HG02970 (cell line): ENCODE data around the gene EDARADD.

Source experiments
- ATAC-seq: cut with Tn5 transposase; IDR thresholded peaks from one replicate; pipeline ENCODE4 v1.9.1; 2021; ENCODE audit warnings: mild to moderate bottlenecking, moderate library complexity, moderate number of reproducible peaks; ENCODE audit not compliant: unreplicated experiment, low FRiP score

EDARADD gene

DNA sequence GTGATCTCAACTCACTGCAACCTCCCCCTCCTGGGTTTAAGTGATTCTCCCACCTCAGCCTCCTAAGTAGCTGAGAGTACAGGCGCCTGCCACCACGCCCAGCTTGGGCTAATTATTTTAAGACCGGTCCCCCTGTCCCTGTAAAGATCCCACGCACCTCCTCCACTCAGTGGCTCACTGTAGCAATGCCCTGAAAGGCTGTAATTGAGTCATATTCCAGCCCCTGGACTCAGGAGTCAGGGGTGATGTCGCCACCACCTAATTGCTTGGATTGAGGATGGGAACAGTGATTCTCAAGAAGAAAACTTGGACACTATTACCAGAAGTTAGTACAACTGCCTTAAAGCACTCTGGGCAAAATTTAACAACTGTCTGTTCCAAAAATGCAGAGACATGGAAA is 3.1 kb upstream of the EDARADD start:
- ATAC-seq, result no peak

DNA sequence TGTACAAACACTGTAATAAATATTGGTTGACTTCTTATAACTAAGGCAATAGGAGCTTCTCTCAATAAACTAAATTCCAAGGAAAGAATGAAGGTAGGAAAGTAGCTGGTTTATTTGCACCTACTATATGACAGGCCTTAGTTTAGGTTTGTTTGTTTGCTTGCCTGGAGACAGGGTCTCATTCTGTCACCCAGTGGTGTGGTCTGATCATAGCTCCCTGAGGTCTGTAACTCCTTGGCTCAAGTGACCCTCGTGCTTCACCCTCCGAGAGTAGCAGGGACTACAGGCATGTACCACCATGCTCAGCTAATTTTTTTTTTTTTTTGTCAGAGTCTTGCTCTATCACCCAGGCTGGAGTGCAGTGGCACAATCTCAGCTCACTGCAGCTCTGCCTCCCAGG is 1.9 kb upstream of the EDARADD start:
- no peak for ATAC-seq

DNA sequence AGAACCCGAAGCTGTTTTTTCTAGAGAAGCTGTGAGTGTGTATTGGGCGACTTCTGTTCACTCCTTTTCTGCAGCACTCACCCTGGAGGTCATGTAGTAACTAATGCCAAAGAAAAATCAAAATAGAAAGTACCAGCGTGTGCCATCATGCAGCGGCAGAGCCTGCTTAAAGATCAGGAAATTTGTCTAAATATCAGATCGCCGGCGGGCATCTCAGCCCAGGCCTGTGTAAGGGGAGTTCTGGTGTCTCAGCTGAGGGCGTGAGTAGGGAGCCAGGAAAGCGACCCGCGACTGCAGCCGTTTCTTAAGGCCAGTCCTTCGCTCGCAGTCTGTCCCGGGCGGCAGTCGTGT is 768 bp downstream of the EDARADD start:
- no peak for ATAC-seq

DNA sequence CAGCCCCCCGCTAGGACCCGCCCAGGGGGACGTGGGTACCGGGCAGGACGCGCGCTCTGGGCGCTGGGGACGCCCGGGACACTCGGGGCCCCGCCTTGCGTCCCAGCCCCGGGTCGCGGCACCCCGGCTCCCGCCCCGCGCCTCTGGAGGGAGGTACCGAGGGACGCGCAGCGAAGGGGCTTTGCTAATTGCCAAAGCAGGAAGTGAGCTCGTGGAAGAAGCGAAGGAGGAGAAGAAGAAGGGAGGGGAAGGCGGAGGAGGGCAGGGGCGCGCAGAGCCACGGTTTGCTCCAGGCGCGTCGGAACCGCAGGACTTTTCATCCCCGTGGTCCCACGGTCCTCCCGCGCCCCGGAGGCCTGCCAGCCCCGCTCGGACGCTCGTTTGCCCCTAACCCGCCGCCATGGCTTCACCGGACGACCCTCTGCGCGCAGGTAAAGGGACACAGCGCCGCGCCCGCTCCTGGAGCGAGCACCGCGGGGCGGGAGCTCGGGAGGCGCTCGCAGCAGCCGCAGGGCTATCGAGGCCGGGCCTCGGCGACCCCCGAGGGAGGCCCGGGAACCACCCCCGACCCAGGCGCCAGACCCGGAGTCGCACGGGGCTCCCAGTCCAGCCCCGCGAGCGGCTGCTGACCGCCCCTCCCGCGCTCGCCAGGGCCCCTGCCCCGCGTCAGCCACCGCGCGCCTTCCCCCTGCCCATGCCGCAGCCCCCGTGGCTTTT is 1.3 kb downstream of the EDARADD start:
- no peak for ATAC-seq

DNA sequence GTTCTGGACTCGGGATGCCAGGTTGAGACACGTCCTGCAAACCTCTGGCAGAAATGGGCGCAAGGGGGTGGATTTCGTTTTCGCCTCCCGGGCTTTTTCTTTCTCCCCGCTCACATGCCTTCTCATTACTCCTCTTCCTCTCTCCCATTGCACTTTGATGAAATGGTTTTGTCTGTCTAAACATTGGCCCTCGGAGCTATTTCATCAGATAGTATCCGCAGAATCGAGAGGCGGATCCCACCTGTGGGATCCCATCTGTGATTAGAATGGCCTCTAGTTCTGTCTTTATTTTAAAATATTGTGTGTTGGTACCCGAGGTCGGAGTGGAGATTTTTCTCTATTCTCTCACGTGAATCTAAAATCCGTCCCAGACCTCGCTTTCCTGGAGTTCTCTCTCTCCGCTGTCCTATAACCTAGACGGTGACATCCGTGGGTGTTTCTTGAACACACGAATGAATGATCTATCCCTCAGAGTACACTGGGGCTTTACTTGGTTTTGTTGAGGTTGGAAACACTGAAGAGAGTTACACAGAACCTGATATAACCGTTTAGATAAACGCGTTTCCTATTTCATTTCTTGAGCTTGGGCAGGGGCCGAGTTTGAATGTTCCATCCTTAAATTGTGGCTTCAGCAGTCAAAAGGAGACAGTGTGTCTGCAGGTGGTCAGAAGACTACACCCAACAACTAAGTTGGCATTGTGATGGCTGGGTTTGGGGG is 2.0 kb downstream of the EDARADD start:
- ATAC-seq, result no peak

DNA sequence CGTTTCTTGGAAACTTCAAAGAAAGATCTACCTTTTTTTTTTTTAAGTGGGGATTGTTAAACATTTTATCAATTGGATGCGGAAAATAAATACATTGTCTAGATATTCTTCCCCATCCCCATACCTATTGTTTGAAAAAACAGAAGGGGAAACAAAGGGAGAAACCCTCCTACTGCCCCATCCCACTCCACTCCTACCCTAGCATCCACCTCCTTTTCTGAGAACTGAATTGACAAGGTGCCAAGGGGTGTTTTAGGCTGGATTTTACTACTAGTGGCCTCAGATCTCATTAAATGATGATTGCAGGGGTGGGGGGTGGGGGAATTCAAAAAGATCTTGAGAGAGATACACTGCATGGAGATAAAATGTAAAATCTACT is 2.6 kb downstream of the EDARADD start:
- no peak for ATAC-seq

DNA sequence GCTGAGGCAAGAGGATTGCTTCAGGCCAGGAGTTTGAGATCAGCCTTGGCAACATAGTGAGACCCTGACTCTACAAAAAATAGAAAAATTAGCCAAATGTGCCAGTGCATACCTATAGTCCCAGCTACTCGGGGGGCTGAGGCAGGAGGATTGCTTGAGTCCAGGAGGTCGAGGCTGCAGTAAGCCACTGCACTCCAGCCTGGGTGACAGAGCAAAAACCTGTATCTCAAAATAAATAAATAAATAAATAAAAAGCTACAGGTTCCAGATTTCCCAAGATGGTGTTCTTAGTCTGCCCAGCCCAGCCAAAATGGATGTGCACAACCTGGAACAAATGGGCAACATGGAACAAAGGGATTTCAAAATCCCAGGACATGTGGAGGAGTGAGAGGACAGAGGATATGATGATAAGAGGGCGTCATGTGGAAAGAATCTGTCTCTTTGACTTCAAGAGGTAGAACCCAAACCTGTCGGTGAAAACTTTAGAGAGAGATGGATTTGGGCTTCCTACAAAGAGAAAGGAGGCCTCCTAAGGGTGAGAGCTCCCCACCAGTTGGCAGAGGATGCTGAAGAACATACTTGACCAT is 3.2 kb downstream of the EDARADD start:
- no peak for ATAC-seq

DNA sequence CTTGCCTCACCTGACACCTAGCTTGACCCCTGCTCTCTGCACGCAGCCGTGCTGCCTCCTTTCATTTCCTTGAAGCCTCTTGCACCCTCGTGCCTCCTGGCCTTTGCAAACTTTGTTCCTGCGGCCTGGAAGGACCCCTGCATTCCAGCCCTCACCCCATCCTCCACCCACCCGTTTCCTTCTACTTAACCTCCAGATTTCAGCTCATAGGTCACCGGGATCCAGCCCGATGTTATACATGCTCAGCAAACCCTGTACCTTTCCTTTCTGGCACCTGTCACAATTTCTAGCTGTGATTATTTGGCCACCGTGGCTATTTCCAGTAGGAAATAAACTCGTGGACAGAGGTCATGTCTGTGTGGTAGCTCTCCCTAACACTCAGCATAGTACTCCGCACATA is 4.5 kb downstream of the EDARADD start:
- ATAC-seq, result no peak

DNA sequence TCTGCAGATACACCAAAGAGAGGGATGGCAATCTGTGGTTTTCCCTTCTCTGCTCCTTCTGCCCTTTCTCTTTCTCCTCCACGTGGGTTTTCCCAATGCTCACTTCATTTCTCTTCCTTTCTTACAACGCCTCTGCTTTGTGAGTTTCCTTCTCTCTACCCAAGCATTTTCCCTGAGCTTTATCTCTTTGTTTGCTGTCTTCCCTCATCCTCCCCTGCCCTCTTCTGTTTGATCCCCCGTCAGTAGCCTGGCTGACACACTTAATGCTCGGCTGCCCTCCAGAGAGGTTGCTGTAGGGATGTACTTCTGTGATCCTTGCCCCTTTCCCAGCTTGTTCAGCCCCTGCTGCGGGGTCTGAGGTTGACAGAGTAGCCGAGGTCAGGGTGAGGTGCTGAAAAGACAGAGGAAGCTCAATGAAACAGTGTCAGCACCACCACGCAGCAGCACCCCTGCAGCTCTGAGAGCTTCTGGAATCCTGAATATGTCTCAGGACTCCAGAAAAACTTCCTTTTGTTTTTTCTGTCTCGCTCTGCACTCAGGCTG is 6.0 kb downstream of the EDARADD start:
- ATAC-seq, result no peak

DNA sequence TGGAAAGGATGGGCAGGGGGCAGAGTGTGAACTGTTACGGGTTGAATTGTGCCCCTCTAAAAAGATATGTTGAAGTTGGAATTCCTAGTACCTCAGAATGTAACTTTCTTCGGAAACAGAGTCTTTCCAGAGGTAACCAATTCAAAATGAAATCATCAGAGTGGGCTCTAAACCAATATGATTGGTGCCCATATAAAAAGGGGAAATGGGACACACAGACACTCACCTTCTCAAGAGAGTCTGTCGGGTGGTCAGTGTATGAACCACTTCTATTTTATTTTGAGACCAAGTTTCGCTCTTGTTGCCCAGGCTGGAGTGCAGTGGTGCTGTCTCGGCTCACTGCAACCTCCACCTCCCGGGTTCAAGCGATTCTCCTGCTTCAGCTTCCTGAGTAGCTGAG is 7.6 kb downstream of the EDARADD start:
- ATAC-seq, result no peak

DNA sequence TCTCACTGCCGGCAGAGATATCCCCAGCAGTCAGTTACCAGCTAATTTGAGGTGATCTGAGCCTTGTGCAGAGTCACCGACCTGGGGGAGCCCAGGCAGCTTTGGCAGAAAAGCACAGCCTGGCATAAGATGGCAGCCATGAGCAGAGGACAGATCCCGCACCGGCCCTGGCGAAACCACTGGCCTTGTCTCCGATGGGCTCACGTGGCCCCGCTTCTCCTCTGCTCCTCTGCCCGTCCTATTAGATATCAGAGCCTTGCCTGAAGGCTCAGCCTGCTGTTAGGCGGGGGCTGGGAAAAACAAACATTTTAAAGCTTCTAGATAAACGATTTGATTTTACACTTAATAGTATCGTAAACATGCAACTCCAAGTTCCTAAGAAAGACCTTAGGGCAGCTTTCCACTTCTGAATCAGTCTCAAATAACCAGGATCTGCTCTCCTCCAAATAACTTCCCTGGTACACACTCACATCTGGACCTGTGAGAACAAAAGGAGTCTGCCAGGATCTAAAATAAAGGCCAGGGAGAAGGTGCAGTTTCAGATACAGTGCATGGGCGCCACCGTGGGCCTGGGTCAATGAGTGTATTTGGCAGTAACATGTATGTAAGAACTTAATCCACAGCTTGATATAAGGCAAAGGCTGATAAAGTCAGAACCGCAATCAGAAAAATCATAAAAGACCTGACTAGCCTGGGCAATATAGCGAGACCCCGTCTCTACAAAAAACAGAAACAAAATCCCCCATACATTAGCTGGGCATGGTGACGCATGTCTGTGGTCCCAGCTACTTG is 10.0 kb downstream of the EDARADD start:
- no peak for ATAC-seq

DNA sequence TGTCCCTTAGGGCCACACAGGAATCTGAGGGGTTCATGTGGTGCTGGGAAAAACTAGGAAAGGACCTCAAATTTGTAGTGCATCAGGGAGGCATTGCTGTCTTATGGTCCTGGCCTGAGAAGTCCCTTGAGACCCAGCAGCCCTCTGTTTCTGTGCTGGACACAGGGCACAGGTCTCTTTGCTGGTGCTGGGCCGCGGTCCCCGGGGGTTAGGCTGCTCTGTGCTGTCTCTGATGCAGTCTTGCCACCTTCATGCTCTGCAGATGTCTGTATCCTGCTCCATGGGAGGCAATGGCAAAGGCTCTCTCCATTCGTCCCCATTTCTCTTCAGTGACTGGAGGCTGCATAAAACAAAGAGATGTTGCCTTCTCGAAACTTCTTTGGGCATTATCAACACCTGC is 13.0 kb downstream of the EDARADD start:
- ATAC-seq, result no peak

DNA sequence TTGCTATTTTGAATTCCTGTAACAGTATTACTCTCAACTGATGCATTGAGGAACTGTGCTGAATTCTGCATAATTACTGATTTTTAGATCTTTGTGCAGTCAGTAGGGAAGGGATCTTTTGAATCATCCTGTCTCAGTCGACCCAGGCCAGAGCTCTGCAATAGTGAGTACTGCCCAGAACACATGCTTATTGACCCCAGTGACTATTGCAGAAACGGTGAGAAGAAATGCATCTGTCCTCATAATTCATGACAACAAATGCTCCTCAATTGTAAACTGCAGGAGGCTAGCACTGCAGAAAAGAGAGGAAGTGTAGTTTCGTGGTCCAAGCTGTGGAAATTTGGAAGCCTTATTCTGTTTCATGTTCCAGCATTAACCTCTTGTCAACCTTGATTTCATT is 19.6 kb downstream of the EDARADD start:
- ATAC-seq, result no peak

DNA sequence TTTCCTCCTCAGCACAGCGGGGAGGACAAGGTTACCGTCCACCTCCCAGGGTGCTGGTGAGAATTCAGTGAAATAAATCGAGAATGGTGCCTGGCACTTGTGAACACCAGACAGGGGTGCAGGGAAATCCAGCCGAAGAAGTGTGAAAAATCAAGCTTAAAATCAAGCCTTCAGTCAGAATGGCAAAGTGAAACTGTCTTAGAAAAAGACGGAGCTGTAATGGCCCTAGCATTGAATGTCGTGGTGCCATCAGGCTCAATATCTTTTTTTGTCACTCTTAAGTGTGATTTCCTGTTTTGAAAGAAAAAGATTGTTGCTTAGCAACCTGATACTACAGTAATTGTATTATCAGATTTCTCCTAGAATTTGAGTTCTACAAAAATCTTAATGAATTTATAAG is 22.1 kb downstream of the EDARADD start:
- no peak for ATAC-seq

DNA sequence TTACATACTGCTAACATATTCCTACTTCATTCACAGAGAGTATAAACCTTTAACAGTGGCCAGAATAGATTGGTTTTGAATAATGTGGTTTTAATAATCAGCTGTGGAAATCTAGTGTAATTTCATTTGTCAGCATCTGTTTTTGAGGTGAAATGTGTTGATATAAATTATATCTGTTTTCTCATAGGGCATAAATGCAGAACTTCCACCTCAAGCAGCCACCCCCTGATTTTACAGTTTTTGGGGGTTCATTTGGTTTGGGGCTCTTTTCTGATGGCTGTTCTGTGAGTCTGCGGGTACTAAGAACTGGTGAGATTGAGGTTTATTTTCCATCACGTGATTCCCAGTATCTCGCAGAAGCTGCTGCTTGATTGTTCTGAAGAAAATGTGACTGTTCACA is 23.2 kb downstream of the EDARADD start:
- ATAC-seq, result no peak

DNA sequence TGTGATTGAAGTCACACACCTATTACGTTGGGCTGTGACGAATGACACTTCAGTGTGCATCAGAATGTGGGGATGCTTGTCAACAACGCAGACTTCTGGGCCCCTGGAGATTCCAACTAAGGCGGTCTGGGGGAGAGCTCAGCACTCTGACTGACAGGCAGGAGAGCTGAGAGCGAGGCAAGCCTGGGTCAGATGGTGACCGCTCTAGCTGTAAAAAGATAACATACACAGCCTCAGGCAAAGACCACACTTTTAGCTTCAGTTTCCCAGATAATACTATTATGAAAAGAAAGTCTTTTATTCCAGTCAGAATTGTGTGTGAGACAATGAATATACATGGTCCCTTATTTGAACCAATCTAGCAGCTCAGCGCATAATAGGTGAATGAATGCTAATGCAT is 25.4 kb downstream of the EDARADD start:
- no peak for ATAC-seq

DNA sequence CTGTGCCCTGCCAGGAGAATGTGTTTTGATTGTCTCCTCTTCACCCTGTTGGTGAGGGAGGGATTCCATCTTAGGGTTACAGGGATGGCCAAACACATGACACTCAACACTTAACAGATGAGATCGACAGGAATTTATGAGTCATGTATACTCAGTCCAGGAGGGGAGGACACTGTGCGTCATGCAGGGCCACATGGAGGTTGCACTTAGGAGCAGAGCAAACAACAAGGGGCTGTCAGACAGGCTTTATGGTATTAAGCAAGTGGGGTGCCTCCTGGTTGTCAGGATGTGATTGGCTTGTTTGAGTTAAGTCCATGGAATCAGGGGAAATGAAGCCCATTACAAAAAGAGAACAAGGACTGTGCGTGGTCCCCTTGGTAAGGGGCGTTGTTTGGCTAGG is 26.9 kb downstream of the EDARADD start:
- ATAC-seq, result no peak

DNA sequence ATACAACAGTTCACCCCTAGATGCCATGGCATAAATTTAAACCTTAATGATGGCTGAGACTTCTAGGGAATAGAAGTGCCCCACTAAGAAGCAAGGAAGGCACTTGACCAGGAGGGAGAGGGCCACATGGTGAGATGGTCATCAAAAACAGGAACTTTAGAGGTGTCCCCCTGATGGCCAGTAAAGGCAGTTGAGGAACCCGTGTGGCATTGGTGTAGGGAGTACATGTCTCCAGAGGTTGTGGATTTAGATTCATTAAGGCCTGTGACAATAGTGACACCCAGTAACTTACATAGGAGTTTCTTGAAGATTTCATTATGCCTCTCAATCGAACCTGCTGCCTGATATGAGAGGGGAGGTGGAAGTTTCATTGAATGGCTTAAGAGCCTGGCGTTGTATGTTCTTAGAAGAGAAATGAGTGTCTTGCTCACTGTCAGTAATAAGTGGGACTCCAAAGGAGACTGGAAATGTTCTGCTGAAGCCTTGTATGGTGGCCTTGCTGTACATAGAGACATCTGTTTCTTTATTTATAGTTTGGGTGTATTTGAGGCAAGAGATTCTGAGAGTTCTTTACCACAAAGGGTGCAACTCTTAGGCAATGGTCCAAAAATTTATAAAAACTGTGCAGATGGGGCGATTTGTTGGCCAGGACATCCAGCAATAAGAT is 27.9 kb downstream of the EDARADD start:
- no peak for ATAC-seq

DNA sequence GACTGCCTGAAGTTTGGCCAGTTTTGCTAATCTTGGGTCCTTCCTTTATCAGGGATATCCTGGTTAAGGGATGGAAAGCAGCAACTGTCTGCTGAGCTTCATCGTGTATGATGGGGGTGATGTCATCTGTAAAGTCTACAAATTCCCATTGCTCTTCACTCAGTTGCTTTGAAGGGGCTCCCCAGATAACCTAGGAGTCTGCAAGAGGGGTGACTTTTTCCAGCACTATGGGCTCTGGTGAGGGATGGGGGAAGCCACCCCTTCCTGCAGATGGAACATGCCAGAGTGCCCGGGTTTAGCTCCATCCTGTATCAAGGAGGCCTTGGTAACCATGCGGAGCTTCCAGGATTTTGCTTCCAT is 28.4 kb downstream of the EDARADD start:
- ATAC-seq, result no peak

DNA sequence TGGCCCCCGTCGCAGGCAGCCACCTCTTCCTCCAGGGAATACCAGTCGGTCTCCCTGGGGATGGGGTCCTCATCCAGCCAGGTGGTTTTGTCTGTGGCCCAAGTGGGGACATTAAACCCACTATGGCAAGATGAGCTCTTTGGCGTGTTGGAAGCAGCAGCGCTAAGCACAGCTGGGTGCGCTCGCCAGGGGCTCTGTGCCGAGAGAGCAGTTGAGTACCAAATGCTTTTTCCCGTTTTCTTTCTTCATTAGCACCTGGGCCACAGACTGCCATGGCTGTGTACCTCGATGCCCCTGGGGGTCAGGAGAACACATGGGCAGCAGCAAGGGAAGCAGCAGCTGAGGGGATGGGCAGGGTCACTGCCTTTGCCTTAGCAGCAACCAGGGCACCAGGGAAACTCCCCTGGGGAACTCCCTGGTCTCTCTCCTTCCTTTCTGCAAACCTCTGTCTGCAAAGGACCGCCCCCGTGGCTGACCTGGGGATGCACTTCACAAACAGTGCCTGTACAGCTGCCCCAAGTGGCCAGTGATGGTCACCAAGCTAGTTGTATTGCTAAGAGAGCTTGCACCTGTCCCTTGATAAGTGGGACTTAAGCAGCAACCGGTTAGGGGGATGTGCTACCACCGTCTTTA is 31.1 kb downstream of the EDARADD start:
- peak; percentile 82 for ATAC-seq
